HG03378 (cell line): ENCODE data around the gene CNEP1R1.
"Not testable (repeated sequence)": the region's sequence is repeated elsewhere in the genome, so short reads cannot be mapped to it uniquely, and the experiment has no call there.

Source experiments
- ATAC-seq: cut with Tn5 transposase; IDR thresholded peaks from one replicate; pipeline ENCODE4 v1.9.1; 2021; ENCODE audit warnings: mild to moderate bottlenecking, moderate library complexity; ENCODE audit not compliant: unreplicated experiment

CNEP1R1 gene

GRCh38 chr16:50024684-50025536, at the start of gene CNEP1R1:
TSS of gene CNEP1R1 (plus strand) at chr16:50025225. CDS start at chr16:50025316, 91 bp downstream.
- ATAC-seq = peak; percentile 98

GRCh38 chr16:49977427-49977826, 47.6 kb upstream of the CNEP1R1 start:
- ATAC-seq = no peak

GRCh38 chr16:49978569-49979326, 46.3 kb upstream of the CNEP1R1 start:
- no peak for ATAC-seq

- ATAC-seq = no peak
Observed at GRCh38 chr16:49980166-49980565, 44.9 kb upstream of the CNEP1R1 start.

- ATAC-seq = no peak
Observed at GRCh38 chr16:49986351-49987124, 38.5 kb upstream of the CNEP1R1 start.

- no peak for ATAC-seq
Observed at GRCh38 chr16:49987381-49987780, 37.6 kb upstream of the CNEP1R1 start.

- no peak for ATAC-seq
Observed at GRCh38 chr16:49992825-49993224, 32.2 kb upstream of the CNEP1R1 start.

GRCh38 chr16:49993579-49993978, 31.4 kb upstream of the CNEP1R1 start:
- no peak for ATAC-seq

- no peak for ATAC-seq
Observed at GRCh38 chr16:49994006-49994405, 31.0 kb upstream of the CNEP1R1 start.

- ATAC-seq = no peak
Observed at GRCh38 chr16:49995720-49996119, 29.3 kb upstream of the CNEP1R1 start.

GRCh38 chr16:49997721-49998251, 27.2 kb upstream of the CNEP1R1 start:
- ATAC-seq = no peak

GRCh38 chr16:49998991-49999390, 26.0 kb upstream of the CNEP1R1 start:
- no peak for ATAC-seq

GRCh38 chr16:50001144-50001543, 23.9 kb upstream of the CNEP1R1 start:
- ATAC-seq = no peak

GRCh38 chr16:50002190-50002589, 22.8 kb upstream of the CNEP1R1 start:
- no peak for ATAC-seq

GRCh38 chr16:50004239-50004638, 20.8 kb upstream of the CNEP1R1 start:
- ATAC-seq = no peak

GRCh38 chr16:50006964-50007363, 18.1 kb upstream of the CNEP1R1 start:
- ATAC-seq = no peak

GRCh38 chr16:50007744-50008143, 17.3 kb upstream of the CNEP1R1 start:
- ATAC-seq = no peak

- no peak for ATAC-seq
Observed at GRCh38 chr16:50010212-50010611, 14.8 kb upstream of the CNEP1R1 start.

GRCh38 chr16:50011707-50012106, 13.3 kb upstream of the CNEP1R1 start:
- no peak for ATAC-seq

GRCh38 chr16:50012182-50012581, 12.8 kb upstream of the CNEP1R1 start:
- no peak for ATAC-seq

- not testable (repeated sequence) for ATAC-seq
Observed at GRCh38 chr16:50014211-50014610, 10.8 kb upstream of the CNEP1R1 start.
